Anterior cingulate cortex (tissue), 58 donors: ENCODE measurements around the gene METTL3.

ENCODE experiments used
- DNase-seq, 58 donors: peaks; one replicate each; lab custom pipeline; 2025; lab: John Stamatoyannopoulos, UW

Gene METTL3

DNA sequence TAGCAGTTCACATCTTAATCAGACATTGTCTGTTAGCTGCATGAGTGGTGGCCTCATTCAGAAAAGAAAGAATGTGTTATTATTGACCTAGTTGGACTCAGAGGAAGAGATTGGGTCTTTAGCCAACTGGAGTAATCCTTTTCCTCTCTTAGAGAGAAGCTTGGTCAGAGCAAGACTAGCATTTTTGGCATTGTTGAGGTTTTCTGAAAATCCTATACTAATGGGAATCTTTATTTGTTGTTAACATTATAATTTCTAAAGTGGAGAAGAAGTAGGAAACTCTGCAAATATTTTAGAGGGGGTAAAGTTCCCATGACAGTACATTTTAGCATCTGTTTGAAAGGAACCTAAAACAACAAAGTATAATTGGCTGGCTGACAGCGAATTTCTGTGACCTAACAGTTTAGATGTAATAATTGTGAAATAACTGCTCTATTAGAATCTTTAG, 24.5 kb downstream of the METTL3 start:
- DNase-seq: no peak

DNA sequence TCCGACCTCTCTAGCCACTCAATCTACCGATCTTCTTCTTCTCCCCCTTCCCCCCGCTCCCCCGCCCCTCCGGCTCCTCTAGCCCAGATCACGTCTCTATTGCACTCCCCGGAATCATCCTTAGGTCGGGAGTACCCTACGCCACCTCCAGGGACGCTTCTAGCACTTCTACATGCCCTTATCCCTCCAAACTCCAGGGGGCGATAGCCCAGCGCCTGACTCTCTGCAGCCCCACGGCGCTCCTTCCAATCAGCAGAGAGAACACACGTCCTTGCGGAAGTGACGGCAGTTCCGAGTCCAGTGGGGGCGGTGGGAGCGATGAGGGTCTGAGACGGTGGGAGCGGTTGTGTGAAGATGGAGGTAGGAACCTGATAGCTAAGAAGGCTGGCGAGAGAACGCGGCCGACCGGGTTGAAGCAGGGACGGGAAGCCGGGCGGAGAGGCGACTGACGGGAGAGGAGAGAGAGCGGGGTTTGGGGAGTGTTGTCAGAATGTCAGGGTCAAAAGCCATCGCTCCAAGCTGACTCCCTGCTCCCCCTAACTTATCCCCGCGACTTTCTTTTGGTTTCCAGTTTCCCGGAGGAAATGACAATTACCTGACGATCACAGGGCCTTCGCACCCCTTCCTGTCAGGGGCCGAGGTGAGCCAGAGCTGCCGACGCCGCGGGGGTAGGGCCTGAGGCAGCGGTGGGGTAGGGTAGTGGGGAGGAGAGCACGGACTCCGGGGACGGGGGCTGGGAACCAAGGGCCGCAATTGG, 34.0 kb downstream of the METTL3 start, which contains the start of the genes RAB2B and TOX4:
Gene RAB2B (minus strand): TSS at position 35 of the 757 bp plus-strand sequence. CDS start 87 bp downstream, outside the sequence.
Gene TOX4 (plus strand): TSS at position 271 of the 757 bp plus-strand sequence. CDS start 84 bp downstream, at position 355.
- peak; percentile 76 to 99 (median 97) for DNase-seq

DNA sequence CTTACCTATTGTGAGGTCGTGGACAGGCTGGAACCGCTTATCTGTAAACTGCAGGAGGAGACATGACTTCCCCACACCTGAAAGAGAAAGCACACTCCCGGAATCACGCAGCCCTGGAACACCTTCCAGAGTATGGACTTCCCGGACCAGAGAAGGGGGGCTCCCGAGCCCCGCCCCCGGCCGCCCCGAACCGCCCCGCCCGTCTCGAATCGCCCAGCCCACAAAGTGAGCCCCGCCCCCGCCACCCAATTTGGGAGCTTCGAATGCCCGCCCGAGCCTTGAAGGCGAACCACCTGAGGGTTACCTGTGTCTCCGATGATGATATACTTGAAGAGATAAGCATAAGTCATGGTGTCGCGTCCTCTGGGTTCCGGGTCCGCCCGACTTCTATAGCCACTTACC, 34.6 kb downstream of the METTL3 start:
- DNase-seq: peak in 34 of 58 donors; percentile 56 to 93 (median 82)

DNA sequence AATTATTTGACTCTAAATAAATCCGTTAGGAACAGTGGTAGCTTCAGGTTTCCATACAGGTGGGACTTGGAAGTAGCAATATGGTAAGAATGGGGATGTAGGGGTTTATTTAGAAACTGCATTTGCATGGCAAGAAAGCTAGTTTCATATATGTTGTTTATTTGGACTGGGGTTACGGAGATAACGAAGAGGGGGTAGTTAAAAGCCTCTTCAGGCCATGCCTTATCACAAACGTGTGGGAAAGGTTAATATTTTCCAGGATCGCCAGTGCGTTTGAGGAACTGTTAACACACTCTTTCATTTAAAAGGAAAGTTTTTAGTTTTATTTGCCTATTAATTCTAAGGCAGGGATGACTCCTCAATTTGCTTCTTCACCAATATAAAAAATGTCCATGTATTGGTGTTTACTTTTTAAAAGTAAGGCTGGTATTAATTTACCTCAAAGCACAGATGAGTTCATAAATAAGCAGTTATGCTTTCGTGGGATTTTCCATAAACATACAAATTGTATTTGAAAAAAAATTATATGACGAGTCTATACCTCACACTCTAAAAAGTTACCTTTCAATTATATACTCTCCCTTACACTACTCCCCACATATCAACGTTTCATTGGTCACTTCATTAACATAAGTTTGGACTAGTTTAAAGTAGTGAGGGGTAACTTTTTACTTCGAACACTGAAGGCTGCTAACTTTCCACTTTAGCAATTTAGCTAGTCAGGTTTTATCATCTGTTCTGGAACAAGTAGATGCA, 35.2 kb downstream of the METTL3 start:
- no peak for DNase-seq

DNA sequence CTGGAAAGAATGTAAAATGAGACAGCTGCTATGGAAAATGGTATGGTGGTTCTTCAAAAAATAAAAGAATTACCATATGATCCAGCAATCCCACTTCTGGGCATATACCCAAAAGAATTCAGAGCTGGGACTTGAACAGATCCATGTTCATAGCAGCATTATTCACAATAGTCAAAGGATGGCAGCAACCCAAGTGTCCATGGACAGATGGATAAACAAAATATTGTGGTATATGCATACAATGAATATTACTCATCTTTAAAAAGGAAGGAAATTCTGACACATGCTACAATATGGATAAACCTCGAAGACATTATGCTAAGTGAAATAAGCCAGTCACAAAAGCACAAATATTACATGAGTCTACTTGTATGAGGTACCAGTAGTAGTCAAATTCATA, 43.5 kb downstream of the METTL3 start:
- DNase-seq: peak in 1 of 58 donors; percentile 10

DNA sequence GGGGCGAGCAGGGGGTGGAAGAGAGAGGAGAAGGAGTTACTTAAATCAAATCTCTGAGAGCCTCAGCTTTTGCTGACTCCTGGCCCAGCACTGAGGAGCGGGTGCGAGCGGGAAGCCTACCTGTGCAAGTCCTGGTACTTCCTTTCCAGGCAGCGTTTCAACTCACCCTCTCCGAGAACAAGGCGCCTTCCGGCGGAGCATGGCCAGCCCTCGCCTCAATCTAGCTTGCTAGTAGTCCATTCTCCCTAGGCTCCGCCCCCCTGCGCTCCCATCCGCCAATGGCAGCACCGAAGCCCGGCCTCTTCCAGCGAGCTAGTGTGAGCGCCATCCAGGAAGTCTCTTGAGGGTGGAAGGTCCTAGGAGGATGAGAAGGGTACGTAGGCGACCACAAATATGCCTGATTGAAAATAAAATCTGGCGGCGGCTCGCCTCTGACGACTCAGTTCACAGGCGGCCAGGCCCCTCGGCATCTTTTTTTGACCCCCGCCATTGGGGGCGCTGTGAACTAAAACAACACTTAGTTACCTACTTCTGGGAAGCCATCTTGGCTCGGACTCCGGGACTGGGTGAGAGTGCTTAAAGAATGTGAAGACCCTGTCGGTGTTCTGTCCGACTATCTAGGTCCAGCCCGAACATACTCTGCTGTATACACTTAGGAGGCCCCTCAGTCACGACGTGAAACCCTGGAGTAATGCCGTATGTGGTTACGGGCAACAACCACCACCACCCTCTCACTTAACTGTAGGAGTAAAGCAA, 55.0 kb downstream of the METTL3 start, which contains the start of gene CHD8:
Gene CHD8 (minus strand): TSS at position 212 of the 756 bp plus-strand sequence. CDS start 24,480 bp downstream, outside the sequence.
- peak; percentile 88 to 100 (median 99) for DNase-seq

DNA sequence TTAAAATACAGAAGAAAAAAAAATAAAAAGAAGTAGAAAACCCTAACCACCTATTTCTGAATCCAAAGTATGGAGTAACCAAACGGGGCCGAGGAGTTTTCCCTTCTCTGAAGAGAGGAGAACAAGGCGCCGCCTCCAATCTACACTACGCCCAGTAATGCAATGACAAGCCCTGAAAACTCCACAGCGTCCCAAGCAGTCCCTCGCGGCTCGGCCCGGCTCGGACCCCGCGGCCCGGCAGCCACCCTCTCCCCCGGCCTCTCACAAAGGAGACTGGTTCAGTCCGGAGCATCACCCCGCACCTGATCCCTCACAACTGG, 55.6 kb downstream of the METTL3 start:
- DNase-seq: no peak

DNA sequence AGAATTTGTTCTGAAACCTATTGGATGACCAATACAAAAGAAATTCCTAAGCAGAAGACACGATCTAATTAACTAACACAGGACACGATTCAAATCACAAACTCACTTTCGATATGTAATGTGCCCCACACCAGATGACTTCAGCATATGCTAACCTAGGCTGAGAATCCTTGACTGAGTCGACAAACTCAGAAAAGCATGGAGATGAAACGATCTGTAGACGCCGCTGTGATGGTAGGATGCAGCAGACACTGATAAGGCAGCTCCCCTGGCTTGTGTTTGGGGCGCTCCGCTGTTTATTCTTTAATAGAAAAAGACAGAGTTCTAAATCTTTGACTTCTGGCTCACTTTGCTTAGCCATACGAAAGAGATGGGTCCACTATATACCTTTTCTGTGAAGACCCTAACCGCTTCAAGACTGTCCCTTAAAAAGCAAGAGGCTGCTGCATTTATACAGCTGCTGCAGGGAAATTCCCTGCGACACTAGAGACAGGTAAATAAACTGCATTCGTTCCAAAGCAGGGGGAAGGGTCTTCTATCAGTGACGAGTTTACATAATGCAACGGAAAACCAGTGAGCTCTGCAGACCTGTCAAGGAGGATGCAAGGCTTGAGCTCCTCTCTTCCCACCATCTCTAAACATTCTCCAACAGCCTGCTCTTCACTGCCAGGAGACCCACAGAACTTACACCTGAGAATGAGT, 56.1 kb downstream of the METTL3 start:
- no peak for DNase-seq

DNA sequence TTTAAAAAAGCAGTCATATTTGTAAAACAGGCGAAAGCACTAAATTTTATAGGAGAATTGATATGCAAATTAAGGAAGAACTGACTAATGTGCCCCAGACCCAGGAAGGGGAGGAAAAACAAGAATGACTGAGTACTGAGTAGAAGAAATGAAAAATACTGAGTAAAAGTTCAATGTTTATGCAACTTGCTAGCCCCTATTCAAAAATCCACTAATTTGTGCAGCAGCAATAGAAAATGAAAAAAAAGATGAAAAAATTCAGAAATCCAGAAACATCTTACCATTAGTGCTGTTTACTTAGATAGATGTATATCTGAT, 61.3 kb downstream of the METTL3 start:
- no peak for DNase-seq
